Measurements from ENCODE around the gene OR14K1.
"Not testable (repeated sequence)": the region's sequence is repeated elsewhere in the genome, so short reads cannot be mapped to it uniquely, and the experiment has no call there.

Gene OR14K1, protein sequence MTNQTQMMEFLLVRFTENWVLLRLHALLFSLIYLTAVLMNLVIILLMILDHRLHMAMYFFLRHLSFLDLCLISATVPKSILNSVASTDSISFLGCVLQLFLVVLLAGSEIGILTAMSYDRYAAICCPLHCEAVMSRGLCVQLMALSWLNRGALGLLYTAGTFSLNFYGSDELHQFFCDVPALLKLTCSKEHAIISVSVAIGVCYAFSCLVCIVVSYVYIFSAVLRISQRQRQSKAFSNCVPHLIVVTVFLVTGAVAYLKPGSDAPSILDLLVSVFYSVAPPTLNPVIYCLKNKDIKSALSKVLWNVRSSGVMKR

DNA sequence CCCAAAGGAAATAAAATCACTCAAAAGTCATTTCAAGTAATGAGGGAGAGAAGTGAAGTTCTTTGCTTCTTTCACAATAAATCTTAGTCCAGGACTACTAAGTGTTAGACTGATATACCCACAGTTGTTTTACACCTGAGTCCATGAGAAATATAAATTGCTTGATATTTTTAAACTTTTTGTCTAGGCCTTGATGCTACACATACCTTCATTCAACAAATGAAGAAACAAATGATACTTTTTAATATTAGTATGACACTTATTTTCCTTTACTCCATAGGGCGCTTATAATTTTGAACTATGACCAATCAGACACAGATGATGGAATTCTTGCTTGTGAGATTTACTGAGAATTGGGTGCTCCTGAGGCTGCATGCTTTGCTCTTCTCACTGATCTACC is at the start of gene OR14K1:
OR14K1 (plus strand) TSS at position 301 of the 400 bp plus-strand sequence; CDS start at position 301, 0 bp downstream.
- no peak for DNase-seq

DNA sequence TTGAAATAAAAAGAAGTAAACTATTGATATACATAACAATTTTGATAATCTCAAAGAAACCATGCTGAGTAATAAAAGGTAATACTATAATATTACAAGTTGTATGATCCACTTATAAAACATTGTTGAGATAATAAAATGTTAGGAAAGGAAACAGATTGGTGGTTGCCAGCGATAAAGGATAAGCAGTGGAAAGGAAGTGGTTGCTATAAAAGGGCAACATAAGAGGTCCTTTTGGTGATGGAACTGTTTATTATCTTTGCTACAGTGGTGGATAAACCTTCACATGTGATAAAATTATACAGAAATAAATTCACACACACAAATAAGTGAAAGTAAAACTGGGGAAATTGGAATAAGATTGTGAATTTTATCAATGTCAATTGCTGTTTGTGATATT is 37.1 kb upstream of the OR14K1 start:
- DNase-seq = no peak

DNA sequence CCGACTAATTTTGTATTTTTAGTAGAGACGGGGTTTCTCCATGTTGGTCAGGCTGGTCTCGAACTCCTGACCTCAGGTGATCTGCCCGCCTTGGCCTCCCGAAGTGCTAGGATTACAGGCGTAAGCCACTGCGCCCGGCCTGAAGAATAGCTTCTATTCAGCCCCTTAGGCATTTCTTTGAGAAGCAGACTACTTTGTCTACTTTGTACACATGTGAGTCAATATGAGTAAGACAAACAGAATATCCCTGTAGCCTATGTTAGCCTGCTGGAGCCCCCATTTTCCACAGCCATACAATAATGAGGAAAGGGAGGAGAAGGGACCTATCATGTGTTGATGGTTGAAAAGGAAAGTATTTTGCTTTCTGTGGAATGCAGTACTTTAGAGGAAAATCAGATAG is 27.7 kb upstream of the OR14K1 start:
- DNase-seq = not testable (repeated sequence)

DNA sequence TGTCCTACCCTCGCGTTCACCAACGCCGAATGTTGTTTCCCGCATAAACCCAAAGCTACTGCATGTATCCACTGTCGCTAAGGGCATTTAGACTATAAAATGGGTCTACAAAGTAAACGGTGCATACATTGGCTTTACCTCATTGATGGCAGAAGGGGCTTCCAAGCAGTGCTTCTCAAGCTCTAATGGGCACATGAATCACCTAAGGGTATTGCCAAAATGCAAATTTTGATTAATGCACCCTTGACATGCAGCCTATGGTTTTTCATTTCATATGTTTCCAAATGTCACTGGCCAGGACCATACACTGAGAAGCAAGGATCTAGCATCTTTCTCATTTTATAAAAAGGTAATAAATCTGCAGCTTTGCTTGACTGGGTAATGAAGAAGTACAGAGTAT is 24.7 kb upstream of the OR14K1 start:
- no peak for DNase-seq

DNA sequence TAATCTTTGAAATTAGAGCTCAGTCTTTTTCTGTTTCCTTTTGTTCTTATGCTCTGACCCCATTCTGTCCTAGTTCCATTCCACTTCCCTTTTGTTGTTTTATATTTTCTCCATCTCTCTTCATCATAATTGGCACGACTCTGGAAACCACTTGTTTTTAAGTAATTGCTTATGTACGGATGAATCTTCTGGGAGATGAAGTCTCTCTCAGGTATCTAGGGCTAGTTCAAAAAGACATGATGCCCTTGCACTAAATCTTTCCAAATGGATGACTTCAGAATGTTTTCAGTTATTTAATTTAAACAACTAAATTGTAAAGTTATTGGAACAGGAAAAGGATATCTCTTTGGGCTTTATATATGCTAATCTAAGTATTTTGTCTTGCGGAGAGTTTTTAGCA is 21.9 kb upstream of the OR14K1 start, which contains the start of gene OR6F1:
OR6F1 (minus strand) TSS at position 101 of the 400 bp plus-strand sequence. CDS start 3,891 bp downstream, outside the sequence.
- no peak for DNase-seq

DNA sequence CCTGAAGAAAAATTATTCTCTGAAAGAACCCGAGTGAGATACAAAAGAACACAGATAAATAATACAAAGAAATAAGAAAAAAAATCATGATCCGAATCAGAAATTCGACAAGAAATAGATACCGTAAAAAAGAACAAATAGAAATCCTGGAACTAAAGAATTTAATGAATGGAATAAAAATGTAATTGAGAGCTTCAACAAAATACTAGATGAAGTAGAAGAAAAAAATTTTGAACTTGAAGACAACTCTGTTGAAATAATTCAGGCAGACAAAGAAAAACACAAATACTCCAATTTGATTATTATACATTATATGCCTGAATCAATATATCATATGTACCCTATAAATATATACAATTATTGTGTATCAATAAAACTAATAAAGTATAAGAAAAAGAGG is 17.2 kb upstream of the OR14K1 start:
- DNase-seq = no peak

DNA sequence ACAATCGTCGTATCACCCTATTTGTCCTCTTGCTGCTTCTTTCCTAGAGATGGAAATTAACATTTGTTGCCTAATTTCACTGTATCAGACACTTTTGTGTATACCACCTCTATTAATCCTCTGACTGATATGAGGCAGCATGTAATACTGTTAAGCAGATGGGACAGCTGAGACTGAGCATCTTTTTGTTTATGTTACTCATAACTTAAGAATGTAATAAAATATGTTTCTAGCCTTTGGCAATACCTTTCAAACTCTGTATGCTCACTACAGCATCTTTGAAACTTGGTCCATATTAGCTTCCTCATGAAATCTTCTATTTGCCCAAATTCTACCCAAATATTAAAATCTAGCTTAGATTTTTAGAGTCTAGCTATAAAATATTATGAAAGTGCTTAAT is 2.3 kb downstream of the OR14K1 start:
- DNase-seq = no peak

DNA sequence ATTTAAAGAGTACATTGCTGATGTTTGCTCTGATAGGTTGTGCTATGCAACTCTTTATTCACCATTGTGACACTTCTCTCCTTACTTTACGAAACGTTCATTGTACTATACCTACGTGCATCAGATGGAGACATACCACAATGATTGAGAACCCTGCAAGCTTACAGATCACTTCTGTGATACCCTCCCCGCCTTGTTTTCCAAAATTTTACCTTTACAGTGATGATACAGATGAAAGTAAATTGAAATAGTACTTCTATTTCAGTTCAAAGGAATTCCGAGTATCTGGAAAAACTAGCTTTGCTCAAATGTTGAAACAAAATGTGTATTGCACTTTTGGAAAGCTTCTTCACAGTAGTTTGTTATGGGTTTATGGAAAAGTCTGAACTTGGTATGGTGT is 3.3 kb downstream of the OR14K1 start:
- no peak for DNase-seq

DNA sequence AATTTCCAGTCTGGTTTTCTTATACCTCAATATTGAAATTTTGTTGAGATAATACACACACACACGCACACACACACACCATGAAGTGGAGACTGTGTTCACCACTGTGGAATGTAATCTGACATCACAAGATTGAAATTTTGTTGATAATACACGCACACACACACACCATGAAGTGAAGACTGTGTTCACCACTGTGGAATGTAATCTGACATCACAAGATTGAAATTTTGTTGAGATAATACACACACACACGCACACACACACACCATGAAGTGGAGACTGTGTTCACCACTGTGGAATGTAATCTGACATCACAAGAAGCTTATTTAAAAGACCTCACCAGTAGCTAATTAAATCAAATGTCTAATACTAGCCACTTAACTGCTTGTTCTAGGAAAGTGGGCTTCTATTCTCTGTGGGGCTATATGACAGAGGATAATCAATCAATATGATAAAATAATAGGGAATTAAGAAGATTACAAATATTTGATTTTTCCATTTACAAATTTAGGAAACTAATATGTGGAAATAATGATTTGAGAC is 3.9 kb downstream of the OR14K1 start:
- not testable (repeated sequence) for DNase-seq

DNA sequence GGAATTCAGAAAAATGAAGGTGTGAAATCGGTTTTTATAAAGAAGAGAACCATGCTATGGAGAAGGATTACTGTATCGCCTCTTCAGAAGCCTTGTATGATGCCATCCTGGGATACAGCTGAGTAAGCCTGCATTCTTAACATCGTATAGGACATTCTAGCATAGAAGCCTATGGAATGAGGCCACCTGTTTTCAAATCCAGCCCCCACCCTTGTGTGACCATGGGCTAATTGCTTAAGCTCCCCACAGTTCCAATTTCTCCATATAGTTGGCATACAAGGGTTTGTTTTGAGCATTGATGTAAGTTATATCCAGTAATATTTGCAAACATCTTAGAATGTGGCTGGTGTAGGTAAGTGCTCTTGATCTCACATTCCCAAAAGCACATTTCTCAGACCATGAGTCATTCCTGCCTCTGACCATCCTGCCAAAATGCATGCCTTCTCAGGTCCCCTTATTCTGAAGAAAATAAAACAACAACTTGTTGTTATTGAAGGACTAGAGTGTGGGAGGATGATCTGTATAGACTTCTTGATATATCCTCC is 8.0 kb downstream of the OR14K1 start:
- DNase-seq = no peak

DNA sequence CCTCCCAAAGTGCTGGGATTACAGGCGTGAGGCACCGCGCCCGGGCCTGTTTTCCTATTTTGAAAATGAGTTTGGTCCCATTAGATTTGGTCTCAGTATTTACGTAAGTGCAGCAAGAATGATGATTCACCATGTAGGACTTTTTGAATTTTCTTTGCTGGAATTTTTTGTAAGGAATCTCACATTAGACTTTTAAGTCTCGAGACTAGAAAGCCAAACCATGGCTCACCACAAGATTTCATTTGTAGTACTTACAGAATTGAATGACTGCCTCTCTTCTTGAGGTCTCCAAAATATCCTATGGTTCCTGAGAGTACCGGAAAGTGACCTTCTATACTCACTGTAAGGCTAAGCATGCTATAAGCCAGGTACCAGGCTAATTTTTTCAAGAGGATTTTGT is 9.2 kb downstream of the OR14K1 start:
- DNase-seq = no peak

DNA sequence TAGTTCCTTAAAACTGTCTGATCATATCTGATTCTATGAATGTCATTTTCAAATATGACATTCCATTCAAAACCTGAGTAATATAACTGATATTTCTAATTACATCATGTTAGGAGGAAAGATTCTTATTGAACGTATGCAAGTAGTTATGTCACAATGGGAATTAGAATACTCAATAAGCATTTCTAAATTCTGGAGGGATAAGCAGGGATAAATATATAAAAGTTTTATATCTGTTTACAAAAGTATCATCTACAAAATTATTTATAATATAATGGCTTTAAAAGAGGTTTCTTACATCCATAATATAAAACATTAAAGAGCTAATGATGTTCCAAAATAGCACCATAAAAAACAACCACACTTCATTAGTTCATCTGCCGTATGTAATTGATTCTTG is 9.6 kb downstream of the OR14K1 start, which contains the start of gene OR14A2:
OR14A2 (minus strand) TSS at position 101 of the 400 bp plus-strand sequence.
- no peak for DNase-seq

DNA sequence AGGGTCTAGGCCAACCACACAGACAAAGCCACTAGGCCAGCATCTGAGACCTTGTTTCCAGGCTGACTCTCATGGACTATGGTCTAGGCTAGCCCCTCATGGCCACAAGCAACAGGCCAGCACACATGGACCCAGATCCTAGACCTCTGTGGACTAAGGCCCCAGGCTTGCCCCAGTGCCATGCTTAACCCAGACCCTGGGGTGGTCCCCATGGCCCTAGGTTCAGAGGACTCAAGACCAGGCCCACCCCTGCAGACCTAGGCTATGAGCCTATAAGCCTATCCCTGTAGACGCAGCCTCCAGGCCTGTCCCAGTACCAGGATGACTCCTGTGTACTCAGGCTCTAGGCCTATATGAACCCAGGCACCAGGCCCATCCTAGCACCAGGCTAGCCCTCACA is 11.5 kb downstream of the OR14K1 start:
- DNase-seq = no peak

DNA sequence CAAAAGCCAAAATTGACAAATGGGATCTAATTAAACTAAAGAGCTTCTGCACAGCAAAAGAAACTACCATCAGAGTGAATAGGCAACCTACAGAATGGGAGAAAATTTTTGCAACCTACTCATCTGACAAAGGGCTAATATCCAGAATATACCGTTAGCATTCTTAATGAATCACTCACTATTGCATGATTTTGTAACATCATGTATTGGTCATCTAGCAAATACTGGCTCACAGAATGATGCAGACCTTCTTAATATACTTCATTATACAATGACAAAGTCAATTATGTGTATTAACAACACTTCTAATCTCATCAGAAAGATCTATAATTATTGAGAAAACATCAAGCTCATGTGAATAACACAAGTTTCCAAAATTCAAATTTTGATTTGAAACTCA is 15.9 kb downstream of the OR14K1 start:
- DNase-seq = not testable (repeated sequence)

DNA sequence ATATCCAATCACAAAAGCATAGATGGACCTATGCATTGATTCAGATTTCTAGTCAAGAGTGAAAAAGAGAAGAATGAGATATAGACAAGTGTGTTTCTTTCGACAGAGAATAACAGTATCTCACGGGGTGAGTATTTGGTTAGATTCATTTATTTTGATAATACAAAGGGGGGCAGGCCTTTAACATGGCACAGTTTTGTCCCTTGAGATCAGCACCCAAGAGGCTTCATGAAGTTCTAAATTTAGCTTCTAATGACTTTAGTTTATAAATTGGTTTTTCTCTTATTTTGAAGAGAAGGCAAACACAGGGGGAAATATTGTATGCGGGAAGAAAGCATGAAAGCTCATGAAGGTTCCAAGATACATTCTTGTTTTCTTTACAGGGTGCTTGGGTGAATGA is 22.0 kb downstream of the OR14K1 start, which contains the start of gene OR1C1:
OR1C1 (minus strand) TSS at position 101 of the 400 bp plus-strand sequence. CDS start 2,150 bp downstream, outside the sequence.
- DNase-seq = no peak

DNA sequence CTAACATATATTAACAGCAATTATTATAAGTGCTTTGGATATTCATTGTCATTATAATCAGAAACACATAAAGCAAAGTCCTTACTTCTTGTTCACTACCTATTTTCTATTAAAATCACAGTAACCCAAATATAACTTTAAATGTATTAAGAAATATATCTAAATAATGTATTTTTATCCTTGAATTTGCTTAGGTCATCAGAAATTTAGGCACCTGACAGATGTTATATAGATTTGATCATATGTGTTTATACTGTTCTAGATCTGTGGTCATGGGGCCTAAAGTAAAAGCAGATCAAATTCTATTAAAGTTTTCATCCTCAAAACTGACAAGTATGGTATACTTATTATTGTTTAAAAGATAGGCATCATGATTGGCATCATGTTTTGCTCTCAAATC is 31.2 kb downstream of the OR14K1 start:
- no peak for DNase-seq
